ENCODE data around the gene ANKLE2.

- TF ChIP-seq CTCF (IDR thresholded peaks at IDR 0.05): no peak
- no peak for TF ChIP-seq POLR2A (IDR thresholded peaks at IDR 0.05)
Observed at GRCh38 chr12:132723015-132723763, 38.4 kb downstream of the ANKLE2 start.
